Measurements from ENCODE around the gene SAV1. TPM values are rescaled to one million over a fixed set of nuclear protein-coding genes. Genes with fewer than 3 reads are reported as not detected.

SAV1 gene
- total RNA-seq, 4 donors from 2014 or later = 40.2 to 72.4 (median 48.6) TPM

GRCh38 chr14:50678163-50678562 lies 10.1 kb upstream of the SAV1 start:
- intact Hi-C loops (cut with DNase I) = no loop called here
- 66 to 68% methylated on average over 5 of the region's 5 CpGs for WGBS, 2 donors
- H3K4me1 ChIP-seq = peaks cover 10% of the 10 kb centered on the region in 2 donors

GRCh38 chr14:50677527-50678063 lies 9.5 kb upstream of the SAV1 start:
- Histone ChIP-seq H3K27ac (peak overlapping the region in 2 of 3 donors; percentile 10 to 57), H3K27me3 (no peaks in the 10 kb centered on the region), H3K9me3 (no peaks in the 10 kb centered on the region), H3K4me1 (peaks cover 10% of the 10 kb centered on the region in 2 donors), H3K4me3 (replicated peaks in 1 of 3) (no peak overlapping the region), H3K36me3 (no peaks in the 10 kb centered on the region)
- TF ChIP-seq CTCF (IDR thresholded peaks at IDR 0.05) (no peak), POLR2A (IDR thresholded peaks at IDR 0.05) (no peak)
- intact Hi-C loops (cut with DNase I) = no loop called here
- WGBS, 2 donors = 28 to 37% methylated on average over 5 of the region's 5 CpGs
- DNase-seq = no peak

More at GRCh38 chr14:50678163-50678562, 10.1 kb upstream of the SAV1 start:
- Histone ChIP-seq H3K36me3 (no peaks in the 10 kb centered on the region), H3K4me3 (replicated peaks in 1 of 3) (no peak overlapping the region), H3K27me3 (no peaks in the 10 kb centered on the region), H3K27ac (peak overlapping the region in 2 of 3 donors; percentile 10 to 57), H3K9me3 (no peaks in the 10 kb centered on the region)
- TF ChIP-seq CTCF (IDR thresholded peaks at IDR 0.05) (no peak), POLR2A (IDR thresholded peaks at IDR 0.05) (no peak)
- peak in 1 of 2 donors; percentile 3 for DNase-seq

- 86 to 90% methylated on average over 7 of the region's 7 CpGs for WGBS, 2 donors
These were observed 8.9 kb upstream of the SAV1 start for GRCh38 chr14:50676814-50677516.

GRCh38 chr14:50675597-50675996 lies 7.5 kb upstream of the SAV1 start:
- 83 to 90% methylated on average over 2 of the region's 2 CpGs for WGBS, 2 donors
- TF ChIP-seq CTCF (IDR thresholded peaks at IDR 0.05) (no peak), POLR2A (IDR thresholded peaks at IDR 0.05) (no peak)
- H3K36me3 ChIP-seq = no peaks in the 10 kb centered on the region
- peaks cover 10% of the 10 kb centered on the region in 2 donors for H3K4me1 ChIP-seq
- no peak overlapping the region for H3K4me3 ChIP-seq (replicated peaks in 1 of 3)
- H3K9me3 ChIP-seq = no peaks in the 10 kb centered on the region
- no peak for DNase-seq
- H3K27ac ChIP-seq = no peak overlapping the region
- H3K27me3 ChIP-seq = no peaks in the 10 kb centered on the region
- intact Hi-C loops (cut with DNase I) = no loop called here

More at GRCh38 chr14:50676814-50677516, 8.9 kb upstream of the SAV1 start:
- H3K4me1 ChIP-seq = peaks cover 10% of the 10 kb centered on the region in 2 donors
- no peaks in the 10 kb centered on the region for H3K9me3 ChIP-seq
- intact Hi-C loops (cut with DNase I) = no loop called here
- TF ChIP-seq POLR2A (IDR thresholded peaks at IDR 0.05) (no peak), CTCF (IDR thresholded peaks at IDR 0.05) (no peak)
- DNase-seq = no peak
- no peaks in the 10 kb centered on the region for H3K27me3 ChIP-seq
- no peaks in the 10 kb centered on the region for H3K36me3 ChIP-seq
- no peak overlapping the region for H3K4me3 ChIP-seq (replicated peaks in 1 of 3)
- H3K27ac ChIP-seq = peak overlapping the region in 2 of 3 donors; percentile 10 to 57

- Histone ChIP-seq H3K27ac (no peak overlapping the region), H3K27me3 (no peaks in the 10 kb centered on the region), H3K4me1 (peaks cover 2% of the 10 kb centered on the region in 2 donors), H3K36me3 (no peaks in the 10 kb centered on the region), H3K4me3 (replicated peaks in 1 of 3) (no peak overlapping the region), H3K9me3 (no peaks in the 10 kb centered on the region)
- DNase-seq = no peak
- TF ChIP-seq CTCF (IDR thresholded peaks at IDR 0.05) (no peak), POLR2A (IDR thresholded peaks at IDR 0.05) (no peak)
- intact Hi-C loops (cut with DNase I) = no loop called here
- 96 to 97% methylated on average over 6 of the region's 6 CpGs for WGBS, 2 donors
These were observed 2.8 kb upstream of the SAV1 start for GRCh38 chr14:50670866-50671256.
